HCT116 (cell line): ENCODE measurements around the gene MXRA7. TPM values are rescaled to one million over a fixed set of nuclear protein-coding genes. Genes with fewer than 3 reads are reported as not detected.

Experiments
- ATAC-seq: fragments of 200-7000 bp; cut with Tn5 transposase; 2 replicates; pipeline ENCODE4 v1.9.1; 2020; ENCODE audit warnings: mild to moderate bottlenecking, moderate library complexity
- BruUV-seq: library from RNA; stranded (reverse); fragments of 400-500 nt; replicated peaks from 2 replicates; lab custom pipeline; 2021; lab: Mats Ljungman, UMichigan
- CTCF ChIA-PET: fragments of 300-600 bp; sonication (Branson Sonifier 250); formaldehyde crosslinking; loops from one replicate; lab custom pipeline; 2021; ENCODE audit warnings: antibody characterized with exemption; lab: Charles Lee
- POLR2A ChIA-PET: fragments of 300-600, 350-600 bp; sonication (Branson Sonifier 250); formaldehyde crosslinking; loops from one replicate; lab custom pipeline; 2021; ENCODE audit warnings: antibody characterized with exemption; lab: Charles Lee
- RAD21 ChIA-PET, 2 experiments: fragments of 300-600 bp; sonication (Branson Sonifier 250); formaldehyde crosslinking; loops; one replicate each; lab custom pipeline; 2023; ENCODE audit warnings: low total read pairs in 2 of 2; ENCODE audit not compliant: uncharacterized antibody in 2 of 2, unreplicated experiment in 2 of 2, low non-redundant PET in 1 of 2; lab: Charles Lee
- DNase-seq: peaks from one replicate; pipeline ENCODE4 v3.0.0-alpha.2; 2010; ENCODE audit warnings: low read depth, low spot score
- H2AFZ ChIP-seq: fragments of 200-600 bp; shearing (Covaris generic), sonication (generic); 2 replicates; pipeline ENCODE4 v1.6.1; 2017; ENCODE audit warnings: low read depth, mixed run types, mixed read lengths, antibody characterized with exemption, low read length; ENCODE audit not compliant: poor library complexity, severe bottlenecking
- H3K27ac ChIP-seq: 2 replicates; pipeline ENCODE4 v1.5.1; 2012; ENCODE audit warnings: low read depth, low read length
- H3K27me3 ChIP-seq: fragments of 200-600 bp; sonication (generic); 2 replicates; pipeline ENCODE4 v1.6.1; 2016; ENCODE audit warnings: mixed run types, low read length, mixed read lengths; ENCODE audit not compliant: insufficient read depth
- H3K36me3 ChIP-seq, 2 experiments: fragments of 200-500 bp in 1 of 2; fragments of 200-600 bp in 1 of 2; sonication (Bioruptor generic) in 1 of 2; sonication (generic) in 1 of 2; 2 replicates each; pipeline versions ENCODE4 v1.5.1 to v1.6.1; 2014 to 2016; ENCODE audit warnings: low read length in 2 of 2, inconsistent platforms in 1 of 2, mixed read lengths in 1 of 2, mixed run types in 1 of 2; ENCODE audit not compliant: insufficient read depth in 2 of 2, control insufficient read depth in 1 of 2
- H3K4me1 ChIP-seq, 2 experiments: fragments of 200-600 bp in 1 of 2; sonication (generic) in 1 of 2; 2 replicates each; pipeline versions ENCODE4 v1.5.1 to v1.6.1; 2012 to 2017; ENCODE audit warnings: low read length in 2 of 2, inconsistent platforms in 1 of 2, mild to moderate bottlenecking in 1 of 2, mixed read lengths in 1 of 2, mixed run types in 1 of 2, moderate library complexity in 1 of 2; ENCODE audit not compliant: insufficient read depth in 2 of 2, control insufficient read depth in 1 of 2
- H3K4me2 ChIP-seq: fragments of 200-600 bp; sonication (generic); 2 replicates; pipeline ENCODE4 v1.6.1; 2017; ENCODE audit warnings: mixed run types, low read length, mixed read lengths
- H3K4me3 ChIP-seq, 2 experiments: fragments of 200-600 bp in 1 of 2; sonication (generic) in 1 of 2; replicated peaks in 1 of 2; 2 replicates each; pipeline ENCODE4 v1.5.1; 2011 to 2016; ENCODE audit warnings: low read length in 2 of 2, control low read depth in 1 of 2, low read depth in 1 of 2, mild to moderate bottlenecking in 1 of 2, mixed read lengths in 1 of 2, mixed run types in 1 of 2
- H3K79me2 ChIP-seq: fragments of 200-600 bp; sonication (generic); 2 replicates; pipeline ENCODE4 v1.6.1; 2017; ENCODE audit warnings: mild to moderate bottlenecking, mixed run types, low read length, moderate library complexity, mixed read lengths; ENCODE audit not compliant: insufficient read depth
- H3K9ac ChIP-seq: fragments of 200-600 bp; sonication (generic); 2 replicates; pipeline ENCODE4 v1.6.1; 2016; ENCODE audit warnings: low read length, mixed read lengths
- H3K9me2 ChIP-seq: fragments of 200-600 bp; sonication (generic), shearing (Covaris generic); 2 replicates; pipeline ENCODE4 v1.6.1; 2017; ENCODE audit warnings: mixed run types, mild to moderate bottlenecking, moderate library complexity; ENCODE audit not compliant: insufficient read depth
- H3K9me3 ChIP-seq, 2 experiments: fragments of 200-500 bp in 1 of 2; fragments of 200-600 bp in 1 of 2; sonication (Bioruptor generic) in 1 of 2; sonication (generic) in 1 of 2; 2 replicates each; pipeline ENCODE4 v1.6.1; 2014 to 2017; ENCODE audit warnings: low read length in 2 of 2, mixed read lengths in 2 of 2, inconsistent platforms in 1 of 2, low read depth in 1 of 2, mild to moderate bottlenecking in 1 of 2, mixed run types in 1 of 2, moderate library complexity in 1 of 2; ENCODE audit not compliant: control insufficient read depth in 1 of 2, insufficient read depth in 1 of 2
- H4K20me1 ChIP-seq: fragments of 200-600 bp; sonication (generic), shearing (Covaris generic); 2 replicates; pipeline ENCODE4 v1.6.1; 2017; ENCODE audit warnings: mixed run types, mild to moderate bottlenecking, moderate library complexity; ENCODE audit not compliant: insufficient read depth
- ATF3 ChIP-seq: IDR thresholded peaks from 2 replicates; pipeline ENCODE4 v1.6.1; 2012
- CEBPB ChIP-seq: IDR thresholded peaks from 2 replicates; pipeline ENCODE4 v1.6.1; 2012; ENCODE audit warnings: low read depth
- ELF1 ChIP-seq: IDR thresholded peaks from 2 replicates; pipeline ENCODE4 v1.6.1; 2012; ENCODE audit warnings: low read depth, borderline replicate concordance
- FOSL1 ChIP-seq: IDR thresholded peaks from 2 replicates; pipeline ENCODE4 v1.6.1; 2012; ENCODE audit warnings: low read depth
- POLR2A ChIP-seq: IDR thresholded peaks from 2 replicates; pipeline ENCODE4 v1.7.0; 2011; ENCODE audit warnings: borderline replicate concordance; ENCODE audit not compliant: insufficient read depth, insufficient read length; ENCODE audit errors: extremely low read depth
- POLR2AphosphoS5 ChIP-seq: IDR thresholded peaks from 2 replicates; pipeline ENCODE4 v1.6.1; 2011; ENCODE audit warnings: mild to moderate bottlenecking, low read depth, low read length, moderate library complexity
- SIN3A ChIP-seq: IDR thresholded peaks from 2 replicates; pipeline ENCODE4 v1.6.1; 2012; ENCODE audit warnings: low read depth
- ZFX ChIP-seq: fragments of 450-650 bp; IDR thresholded peaks from 2 replicates; pipeline ENCODE4 v1.6.1; 2017
- ZNF274 ChIP-seq: fragments of 200-500 bp; sonication (Bioruptor generic); IDR thresholded peaks from 2 replicates; pipeline ENCODE4 v1.6.1; 2014; ENCODE audit warnings: mild to moderate bottlenecking, low read depth, low read length, inconsistent platforms
- intact Hi-C: fragments of 100-400 bp; cut with micrococcal nuclease; formaldehyde crosslinking; loops from 2 replicates; pipeline ENCODE4 v1.10.0; 2022
- total RNA-seq: library from RNA; stranded (reverse); gene quantifications from one replicate; pipeline ENCODE4 v1.2.1, GENCODE V29; 2021; ENCODE audit not compliant: unreplicated experiment

Gene MXRA7
- total RNA-seq, 1 experiment from 2014 or later, result 57.1 TPM

GRCh38 chr17:76757256-76757655 is 46.5 kb upstream of the MXRA7 start:
- no peak overlapping the region for H2AFZ ChIP-seq
- intact Hi-C loops, result no loop called here
- ChIA-PET CTCF (no interaction called here), POLR2A (no interaction called here), RAD21 (no interaction called here)
- no peak overlapping the region for H3K4me3 ChIP-seq
- H3K27me3 ChIP-seq, result no peaks in the 10 kb centered on the region
- no peaks in the 10 kb centered on the region for H3K9me3 ChIP-seq
- peaks cover 3 to 14% of the 10 kb centered on the region in 2 experiments; a peak in 3 of 4 replicates for H3K4me1 ChIP-seq
- H3K79me2 ChIP-seq, result no peaks in the 10 kb centered on the region
- no peak overlapping the region for H3K27ac ChIP-seq
- no peak; the same call in 1 of the 2 replicates for ATAC-seq
- no peaks in the 10 kb centered on the region for H3K36me3 ChIP-seq
- BruUV-seq, result no TSS peak
- no peak for TF ChIP-seq ZNF274
- TF ChIP-seq FOSL1, result no peak
- TF ChIP-seq CEBPB, result no peak
- TF ChIP-seq POLR2A, result no peak
- no peak for DNase-seq
- H4K20me1 ChIP-seq, result no peaks in the 10 kb centered on the region
- no peak overlapping the region for H3K4me2 ChIP-seq
- no peaks in the 10 kb centered on the region for H3K9me2 ChIP-seq
- H3K9ac ChIP-seq, result no peak overlapping the region

- POLR2A ChIA-PET, result no interaction called here
- no peaks in the 10 kb centered on the region for H4K20me1 ChIP-seq
- H3K9ac ChIP-seq, result no peak overlapping the region
- RAD21 ChIA-PET, result interaction anchor here in 1 of 2 experiments (0.7 kb wide), 1 partner anchor 9 kb away, joined by 3 read pairs; no protein-coding TSS in a partner anchor
- H3K4me2 ChIP-seq, result no peak overlapping the region
- peaks cover 3 to 17% of the 10 kb centered on the region in 2 experiments; a peak in 3 of 4 replicates for H3K4me1 ChIP-seq
- no peaks in the 10 kb centered on the region for H3K9me2 ChIP-seq
- CTCF ChIA-PET, result no interaction called here
- H3K27ac ChIP-seq, result no peak overlapping the region
- TF ChIP-seq SIN3A (no peak), ZFX (no peak), ZNF274 (no peak), POLR2AphosphoS5 (no peak), ATF3 (no peak), ELF1 (no peak), POLR2A (no peak)
- ATAC-seq (no peak), DNase-seq (no peak)
- no peaks in the 10 kb centered on the region for H3K79me2 ChIP-seq
- no peaks in the 10 kb centered on the region for H3K9me3 ChIP-seq
- H3K36me3 ChIP-seq, result no peaks in the 10 kb centered on the region
- H3K27me3 ChIP-seq, result no peaks in the 10 kb centered on the region
- no peak overlapping the region for H2AFZ ChIP-seq
- intact Hi-C loops, result no loop called here
- BruUV-seq, result no TSS peak
- H3K4me3 ChIP-seq, result no peak overlapping the region
Measured at GRCh38 chr17:76755285-76755684, 44.5 kb upstream of the MXRA7 start.
